Measurements from ENCODE around the gene DUSP12. TPM values are rescaled to one million over a fixed set of nuclear protein-coding genes. Genes with fewer than 3 reads are reported as not detected.

The DUSP12 gene
- total RNA-seq, 1 experiment from 2014 or later: 31.6 TPM

- no peak for TF ChIP-seq FOSL1 (IDR thresholded peaks at IDR 0.05; ENCODE audit: low read depth)
- TF ChIP-seq EGR1 (IDR thresholded peaks at IDR 0.05; ENCODE audit: low read depth): no peak
- TF ChIP-seq CBX3 (IDR thresholded peaks at IDR 0.05; ENCODE audit: low read depth): no peak
- TF ChIP-seq CEBPB (IDR thresholded peaks at IDR 0.05; ENCODE audit: low read depth): no peak
- no peak for TF ChIP-seq EZH2phosphoT487 (IDR thresholded peaks at IDR 0.05; ENCODE audit: borderline replicate concordance)
Measured at GRCh38 chr1:161726473-161727255, 22.9 kb upstream of the DUSP12 start (continued).

GRCh38 chr1:161727256-161727924, 22.2 kb upstream of the DUSP12 start:
- RAD21 ChIA-PET (ENCODE audit: low non-redundant PET in 1 of 2, low total read pairs in 2 of 2, uncharacterized antibody in 2 of 2, unreplicated experiment in 2 of 2): interaction anchor here in 1 of 2 experiments (0.8 kb wide), 1 partner anchor 11 kb away, joined by 3 read pairs; no protein-coding TSS in a partner anchor
- H3K4me1 ChIP-seq (ENCODE audit: control insufficient read depth in 1 of 2, insufficient read depth in 2 of 2, low read length in 2 of 2): peaks cover 20 to 87% of the 10 kb centered on the region in 2 experiments; a peak in 3 of 4 replicates
- intact Hi-C loops (cut with micrococcal nuclease): no loop called here
- H3K36me3 ChIP-seq (ENCODE audit: control insufficient read depth in 1 of 2, insufficient read depth in 2 of 2, low read length in 2 of 2): no peaks in the 10 kb centered on the region
- H4K20me1 ChIP-seq (ENCODE audit: insufficient read depth): no peaks in the 10 kb centered on the region
- no peak for TF ChIP-seq EGR1 (IDR thresholded peaks at IDR 0.05; ENCODE audit: low read depth)
- peak; percentile 43; the same call in 1 of the 2 replicates for TF ChIP-seq ZFX (IDR thresholded peaks at IDR 0.05)
- POLR2A ChIA-PET: interaction anchor here (1.5 to 2.1 kb wide), 3 partner anchors 9 to 22 kb away, joined by 3 to 7 read pairs (median 7); partner anchors contain the start of gene DUSP12
- no peaks in the 10 kb centered on the region for H3K27me3 ChIP-seq (ENCODE audit: insufficient read depth, low read length)
- H3K9me2 ChIP-seq (ENCODE audit: insufficient read depth): no peaks in the 10 kb centered on the region
- ATAC-seq (no peak), DNase-seq (ENCODE audit: low read depth, low spot score) (no peak)
- peak overlapping the region; percentile 71 for H3K27ac ChIP-seq (ENCODE audit: low read depth, low read length)
- CTCF ChIA-PET: interaction anchor here (1.2 kb wide), 1 partner anchor 44 kb away, joined by 3 read pairs; no protein-coding TSS in a partner anchor
- H3K9ac ChIP-seq (ENCODE audit: low read length): peak overlapping the region; percentile 84
- H3K9me3 ChIP-seq (ENCODE audit: control insufficient read depth in 1 of 2, insufficient read depth in 1 of 2, low read depth in 1 of 2, low read length in 2 of 2): no peaks in the 10 kb centered on the region
- TSS peak; percentile 86 for BruUV-seq (replicated peaks)
- H3K4me2 ChIP-seq (ENCODE audit: low read length): peak overlapping the region; percentile 95
- no peak overlapping the region for H2AFZ ChIP-seq (ENCODE audit: low read depth, low read length, poor library complexity, severe bottlenecking)
- H3K79me2 ChIP-seq (ENCODE audit: insufficient read depth, low read length): no peaks in the 10 kb centered on the region; the same call in 1 of the 2 replicates
- H3K4me3 ChIP-seq (replicated peaks in 1 of 2; ENCODE audit: low read depth in 1 of 2, low read length in 2 of 2): peak overlapping the region; percentile 66 to 75

All from HCT116 (cell line).